ENCODE data around the gene TES.
"Not testable (repeated sequence)": the region's sequence is repeated elsewhere in the genome, so short reads cannot be mapped to it uniquely, and the experiment has no call there.

The TES gene

DNA sequence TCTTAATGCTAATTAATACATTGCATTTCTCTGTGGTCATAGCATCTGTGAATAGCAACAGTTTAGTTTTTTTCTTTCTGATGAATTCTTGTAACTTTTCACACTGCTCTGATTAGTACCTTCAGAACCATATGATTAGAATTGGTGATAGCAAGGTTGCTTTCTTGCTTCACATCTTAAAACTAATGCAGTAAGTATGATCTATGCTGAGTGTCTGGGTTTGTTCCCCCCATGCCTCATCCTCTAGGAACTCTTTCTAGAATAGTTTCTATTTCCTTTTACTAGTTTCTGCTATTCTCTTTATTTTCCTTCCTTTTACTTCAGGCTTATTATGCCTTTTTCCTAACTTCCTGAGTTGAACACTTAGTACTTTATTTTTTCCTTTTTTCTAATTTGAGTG lies 32.4 kb downstream of the TES start:
- DNase-seq (ENCODE audit: low spot score): no peak

- DNase-seq (ENCODE audit: low spot score): not testable (repeated sequence)
These were observed 34.5 kb downstream of the TES start for GRCh38 chr7:116244803-116245202.

- no peak for DNase-seq (ENCODE audit: low spot score)
These were observed 36.0 kb downstream of the TES start for GRCh38 chr7:116246357-116246756.

DNA sequence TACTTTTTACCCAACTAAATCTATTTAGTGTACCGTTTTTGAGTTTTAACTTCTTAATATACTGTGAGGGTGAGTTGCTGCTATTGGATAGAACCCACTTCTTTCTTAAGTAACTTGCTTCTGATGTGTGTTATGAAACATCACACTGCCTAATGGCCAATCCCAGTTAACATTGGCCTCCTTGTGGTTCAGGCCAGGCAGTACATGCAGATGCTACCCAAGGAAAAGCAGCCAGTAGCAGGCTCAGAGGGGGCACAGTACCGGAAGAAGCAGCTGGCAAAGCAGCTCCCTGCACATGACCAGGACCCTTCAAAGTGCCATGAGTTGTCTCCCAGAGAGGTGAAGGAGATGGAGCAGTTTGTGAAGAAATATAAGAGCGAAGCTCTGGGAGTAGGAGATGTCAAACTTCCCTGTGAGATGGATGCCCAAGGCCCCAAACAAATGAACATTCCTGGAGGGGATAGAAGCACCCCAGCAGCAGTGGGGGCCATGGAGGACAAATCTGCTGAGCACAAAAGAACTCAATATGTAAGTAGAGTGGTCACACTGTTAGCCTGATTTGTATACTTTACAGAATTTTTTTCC lies 39.7 kb downstream of the TES start:
- DNase-seq (ENCODE audit: low spot score): no peak

- DNase-seq (ENCODE audit: low spot score): no peak
These were observed 41.3 kb downstream of the TES start for GRCh38 chr7:116251675-116252074.

GRCh38 chr7:116252249-116252648 lies 41.9 kb downstream of the TES start:
- DNase-seq (ENCODE audit: low spot score): no peak

DNA sequence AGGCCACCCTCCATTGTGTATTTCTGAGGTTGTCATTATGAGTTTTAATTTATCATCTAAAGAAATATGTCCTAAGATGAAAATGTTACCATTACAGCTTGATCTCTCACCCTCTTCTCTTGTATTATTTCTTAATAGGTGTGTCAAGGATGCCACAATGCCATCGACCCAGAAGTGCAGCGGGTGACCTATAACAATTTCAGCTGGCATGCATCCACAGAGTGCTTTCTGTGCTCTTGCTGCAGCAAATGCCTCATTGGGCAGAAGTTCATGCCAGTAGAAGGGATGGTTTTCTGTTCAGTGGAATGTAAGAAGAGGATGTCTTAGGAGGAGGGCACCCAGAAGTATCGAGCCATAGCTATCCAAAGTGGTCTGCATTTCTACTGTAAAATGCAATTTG lies 46.8 kb downstream of the TES start:
- no peak for DNase-seq (ENCODE audit: low spot score)

- peak; percentile 58 for DNase-seq (ENCODE audit: low spot score)
These were observed 48.4 kb downstream of the TES start for GRCh38 chr7:116258734-116259133.

GRCh38 chr7:116259156-116259870 lies 49.0 kb downstream of the TES start:
- no peak for DNase-seq (ENCODE audit: low spot score)

DNA sequence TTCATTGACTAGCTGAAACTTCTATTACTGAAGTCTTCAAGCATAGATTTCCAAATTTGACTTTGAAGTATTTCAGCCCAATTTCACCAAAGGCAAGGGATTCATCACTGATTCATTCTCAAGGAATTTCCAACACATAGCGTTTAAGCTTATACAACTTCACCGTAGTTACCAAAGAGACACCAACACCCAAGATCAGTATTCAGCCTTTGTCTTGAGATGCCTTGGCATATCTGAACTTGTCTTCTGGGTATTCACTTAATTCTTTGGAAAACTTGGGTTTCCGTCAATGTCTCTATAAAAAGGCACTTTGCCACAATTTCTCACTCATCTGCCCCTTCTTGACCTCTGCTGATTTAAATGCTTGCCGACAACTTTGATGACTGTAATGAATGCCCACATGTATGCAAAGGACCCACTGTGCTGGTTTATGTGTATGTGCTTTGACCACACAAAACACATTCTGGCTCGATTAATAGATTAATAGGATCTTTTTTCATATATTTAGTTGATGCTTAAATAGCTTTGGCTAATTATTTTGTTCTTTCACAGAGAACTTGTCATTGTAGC lies 49.6 kb downstream of the TES start:
- no peak for DNase-seq (ENCODE audit: low spot score)

DNA sequence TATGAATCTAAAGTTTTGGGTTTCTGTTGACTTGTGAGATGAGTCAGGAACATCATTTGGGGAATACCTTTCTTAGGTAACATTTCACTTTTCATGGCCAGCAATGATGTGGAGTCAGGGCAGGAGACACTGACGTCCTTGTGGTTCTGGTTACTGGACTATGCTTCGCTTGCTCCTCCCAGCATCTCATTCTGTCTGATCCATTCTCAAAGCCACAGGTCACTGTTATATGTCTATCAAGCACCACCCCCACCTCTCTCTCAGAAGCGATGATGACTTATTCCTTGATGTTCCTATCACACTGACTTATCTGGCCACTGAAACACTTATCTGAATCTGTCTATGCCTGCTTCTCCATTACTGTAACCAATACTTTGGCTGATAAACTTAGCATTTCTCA lies 51.6 kb downstream of the TES start:
- DNase-seq (ENCODE audit: low spot score): no peak

- DNase-seq (ENCODE audit: low spot score): no peak
These were observed 55.5 kb downstream of the TES start for GRCh38 chr7:116265881-116266280.

DNA sequence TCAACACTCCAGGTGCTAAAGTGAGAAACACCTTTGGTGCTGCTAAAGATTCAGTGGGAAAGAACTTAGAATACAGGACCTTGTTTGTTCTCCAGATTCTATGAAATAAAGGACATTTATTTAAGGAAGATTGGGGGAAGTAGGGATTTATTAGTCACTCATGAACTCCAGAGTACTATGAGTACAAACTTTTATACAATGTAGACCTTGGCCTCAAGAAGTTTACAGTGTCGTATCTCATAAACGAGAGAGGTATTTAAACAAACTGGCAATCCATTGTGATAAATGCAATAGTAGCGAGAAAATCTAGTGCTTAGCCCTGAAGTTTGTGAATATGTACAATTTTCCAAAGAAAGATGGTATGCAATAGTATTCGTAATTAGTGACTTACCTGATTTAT lies 59.1 kb downstream of the TES start:
- no peak for DNase-seq (ENCODE audit: low spot score)

DNA sequence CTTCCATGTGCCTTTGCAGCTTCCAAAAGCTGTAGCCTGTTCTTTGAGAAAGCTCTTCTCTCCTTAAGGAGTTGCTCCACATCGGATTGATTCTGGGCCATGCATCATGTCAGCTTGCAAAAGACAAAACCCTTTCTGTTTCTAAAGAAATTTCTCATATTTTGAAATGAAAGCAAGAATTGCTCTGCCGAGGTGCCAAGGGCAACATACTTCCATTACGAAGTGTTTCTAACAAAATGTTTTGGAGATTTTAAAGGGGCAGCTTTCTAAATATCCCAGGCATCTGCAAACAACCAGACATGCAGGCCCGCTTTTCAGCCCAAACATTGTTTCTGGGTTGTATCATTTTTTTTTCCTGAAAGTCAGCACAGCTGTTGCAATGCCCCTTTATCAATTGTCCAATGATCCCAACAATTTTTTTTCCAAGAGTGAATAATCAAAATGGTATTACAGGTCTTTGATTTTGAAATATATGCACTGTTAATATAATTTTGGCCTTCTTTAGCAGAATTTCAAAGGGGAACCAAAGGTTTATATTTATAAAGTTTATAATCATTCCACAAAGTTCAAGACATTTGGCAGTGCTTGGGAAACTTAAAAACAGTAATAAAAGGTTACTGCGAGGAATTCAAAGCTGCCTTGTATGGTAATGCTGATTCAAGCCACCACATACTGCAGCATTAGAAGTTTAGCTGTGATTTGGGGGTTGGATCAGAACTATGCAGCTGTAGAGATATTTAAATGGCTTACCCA lies 61.0 kb downstream of the TES start:
- DNase-seq (ENCODE audit: low spot score): no peak

DNA sequence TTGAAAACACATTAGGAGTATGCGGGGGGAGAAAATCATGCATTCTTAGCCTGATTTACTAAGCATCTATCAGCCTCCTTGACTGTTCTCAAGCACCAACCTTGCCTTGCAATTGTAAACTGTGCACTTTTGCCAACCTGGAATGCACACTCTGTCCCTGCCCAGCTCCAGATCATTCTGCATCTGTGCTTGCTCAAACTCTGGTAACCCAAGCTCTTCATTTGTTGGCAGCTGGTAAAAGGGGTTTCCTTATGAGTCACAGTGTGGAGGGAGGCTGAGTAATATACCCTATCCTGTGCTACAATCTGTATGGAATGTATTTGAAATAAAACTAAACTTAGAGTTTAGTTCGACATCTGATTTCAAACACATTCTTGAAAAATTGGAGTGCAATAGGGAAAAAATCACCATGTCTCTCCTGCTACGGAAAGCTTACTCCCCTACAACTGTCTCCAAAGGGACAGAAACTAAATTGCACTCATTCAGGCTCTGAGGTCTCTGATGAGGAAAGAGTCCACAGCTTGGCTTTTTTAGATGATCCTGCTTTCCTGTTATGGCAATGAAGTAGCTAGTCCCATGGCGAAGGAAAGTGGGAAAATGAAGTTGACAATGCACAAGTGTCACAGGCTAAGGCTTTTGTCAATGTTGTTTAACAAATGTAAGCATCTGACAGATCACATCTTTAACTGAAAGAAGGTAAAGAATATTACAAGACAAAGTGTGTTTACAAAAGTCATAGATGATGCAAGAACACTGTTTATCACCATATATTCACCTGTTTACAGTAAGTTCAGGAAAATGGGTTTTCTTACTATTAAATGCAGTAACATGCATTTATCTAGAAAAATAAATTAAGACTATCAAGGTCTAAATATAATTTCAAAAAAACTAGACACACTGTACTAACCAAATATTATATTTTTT lies 61.9 kb downstream of the TES start:
- DNase-seq (ENCODE audit: low spot score): no peak

DNA sequence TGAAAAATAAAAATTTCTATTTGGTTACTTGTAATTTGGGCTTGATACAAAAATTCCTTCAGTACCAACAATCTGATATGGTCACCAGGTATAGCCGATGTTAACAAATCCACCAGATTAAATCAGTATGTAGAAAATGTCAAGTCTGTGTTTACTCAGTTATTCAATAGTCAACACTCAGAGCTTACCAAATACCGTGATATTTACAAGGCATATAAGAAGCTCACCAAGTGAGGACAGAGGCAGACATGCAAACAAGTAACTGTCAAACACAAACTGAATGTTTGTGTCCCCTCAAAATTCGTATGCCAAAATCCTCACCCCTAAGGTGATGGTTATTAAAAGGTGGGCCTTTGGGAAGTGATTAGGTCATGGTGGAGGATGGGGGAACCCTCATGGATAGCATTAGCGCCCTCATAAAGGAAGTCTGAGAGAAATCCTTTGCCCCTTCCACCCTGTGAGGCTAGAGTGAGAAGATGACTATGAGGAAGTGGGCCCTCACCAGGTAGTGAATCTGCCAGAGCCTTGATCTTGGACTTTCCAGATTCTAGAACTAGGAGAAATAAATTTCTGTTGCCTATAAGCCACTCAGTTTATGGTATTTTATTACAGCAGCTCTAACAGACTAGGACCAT lies 63.1 kb downstream of the TES start:
- no peak for DNase-seq (ENCODE audit: low spot score)

GRCh38 chr7:116273918-116274301 lies 63.6 kb downstream of the TES start:
- DNase-seq (ENCODE audit: low spot score): no peak

GRCh38 chr7:116277070-116277469 lies 66.7 kb downstream of the TES start:
- DNase-seq (ENCODE audit: low spot score): no peak

GRCh38 chr7:116279217-116279616 lies 68.9 kb downstream of the TES start:
- DNase-seq (ENCODE audit: low spot score): no peak

DNA sequence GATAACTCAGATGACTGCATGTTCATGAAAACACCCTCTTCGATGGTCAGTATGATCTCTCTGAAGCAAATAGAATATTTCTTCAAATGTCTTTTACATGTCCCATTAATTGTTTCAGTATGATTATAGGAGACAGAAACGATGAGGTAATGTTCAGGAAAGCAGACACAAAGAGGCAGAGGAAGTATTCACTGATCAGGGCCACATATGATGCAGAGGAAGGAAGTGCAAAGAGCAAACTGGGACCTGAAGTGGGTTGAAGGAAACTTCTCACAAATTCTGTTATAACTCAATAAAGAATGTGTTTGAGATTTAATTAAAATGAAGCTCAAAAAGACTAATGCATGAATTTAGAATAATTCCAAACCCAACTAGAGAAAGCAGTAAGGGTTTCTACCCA lies 70.5 kb downstream of the TES start:
- no peak for DNase-seq (ENCODE audit: low spot score)

DNA sequence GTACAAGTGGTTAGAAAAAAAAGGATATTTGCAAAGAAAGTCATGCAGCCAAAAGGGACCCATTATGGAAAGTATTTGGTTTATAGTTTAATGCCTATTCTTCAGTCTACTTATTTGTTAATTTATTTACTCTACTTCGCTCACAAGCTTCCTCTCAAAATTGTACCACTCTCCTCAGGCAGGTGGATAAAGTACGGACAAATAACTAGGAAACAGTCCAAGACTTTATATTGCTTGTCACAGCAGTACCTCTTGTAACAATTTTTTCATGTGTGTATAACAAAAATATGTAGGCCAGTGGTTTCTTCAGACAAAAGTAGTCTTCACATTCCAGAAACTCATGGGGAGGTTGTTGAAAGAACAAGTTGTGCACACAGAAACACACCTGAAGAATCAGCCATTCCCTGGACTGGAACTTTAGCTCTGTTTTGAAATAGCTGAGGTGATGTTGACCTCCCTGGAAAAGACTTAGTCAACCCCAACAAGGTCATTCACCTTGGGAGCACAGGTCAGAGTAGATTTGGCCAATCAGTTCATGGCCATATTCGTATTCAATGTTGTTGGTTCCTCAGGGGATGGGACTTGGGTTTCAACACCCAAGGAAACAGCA lies 73.4 kb downstream of the TES start:
- no peak for DNase-seq (ENCODE audit: low spot score)

All from putamen (tissue), 1 donor.